Activated naive CD4-positive, alpha-beta T cell treated with anti-CD3 and anti-CD28 coated beads, Interleukin-2, amount 50 U/mL, for 24 hours (primary cell): ENCODE measurements around the gene FAM89A.
A peak's percentile ranks its signal among the peaks of the same experiment; 100 is the strongest.
"Not testable (repeated sequence)": the region's sequence is repeated elsewhere in the genome, so short reads cannot be mapped to it uniquely, and the experiment has no call there.

ENCODE experiments used
- H3K27ac Mint-ChIP-seq: one replicate; pipeline ENCODE4 v1.8.0; 2021; ENCODE audit warnings: mild to moderate bottlenecking, mixed read lengths
- H3K27me3 Mint-ChIP-seq: one replicate; pipeline ENCODE4 v1.8.0; 2021; ENCODE audit warnings: mixed read lengths
- H3K36me3 Mint-ChIP-seq: one replicate; pipeline ENCODE4 v1.8.0; 2021; ENCODE audit warnings: mixed read lengths
- H3K4me1 Mint-ChIP-seq: one replicate; pipeline ENCODE4 v1.8.0; 2021; ENCODE audit warnings: mixed read lengths
- H3K4me3 Mint-ChIP-seq: one replicate; pipeline ENCODE4 v1.8.0; 2021; ENCODE audit warnings: mild to moderate bottlenecking, mixed read lengths
- H3K9me3 Mint-ChIP-seq: one replicate; pipeline ENCODE4 v1.8.0; 2021; ENCODE audit warnings: mixed read lengths

FAM89A gene

GRCh38 chr1:231064418-231064817 is 24.4 kb upstream of the FAM89A start:
- no peaks in the 10 kb centered on the region for H3K36me3 Mint-ChIP-seq
- H3K27me3 Mint-ChIP-seq, result no peaks in the 10 kb centered on the region
- no peak overlapping the region for H3K27ac Mint-ChIP-seq
- H3K9me3 Mint-ChIP-seq, result no peaks in the 10 kb centered on the region
- H3K4me3 Mint-ChIP-seq, result no peak overlapping the region
- H3K4me1 Mint-ChIP-seq, result no peaks in the 10 kb centered on the region

DNA sequence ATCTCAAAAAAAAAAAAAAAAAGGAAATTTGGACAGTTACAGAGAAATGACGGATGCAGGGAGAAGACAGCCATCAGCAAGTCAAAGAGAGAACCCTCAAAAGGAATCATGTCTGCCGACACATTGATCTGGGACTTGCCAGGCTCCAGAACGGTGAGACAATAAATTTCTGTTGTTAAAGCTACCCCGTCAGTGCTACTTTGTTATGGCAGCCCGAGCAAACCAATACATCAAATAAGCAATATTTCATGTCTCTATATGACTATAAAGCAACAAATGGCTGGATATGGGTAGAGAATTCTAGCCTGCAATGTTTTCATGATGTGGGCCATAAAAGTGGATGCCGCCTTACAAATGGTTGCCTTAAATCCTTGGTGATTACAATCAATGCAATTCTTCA is 23.3 kb upstream of the FAM89A start:
- H3K4me1 Mint-ChIP-seq, result no peaks in the 10 kb centered on the region
- H3K36me3 Mint-ChIP-seq, result no peaks in the 10 kb centered on the region
- no peak overlapping the region for H3K27ac Mint-ChIP-seq
- no peaks in the 10 kb centered on the region for H3K27me3 Mint-ChIP-seq
- H3K9me3 Mint-ChIP-seq, result no peaks in the 10 kb centered on the region
- H3K4me3 Mint-ChIP-seq, result no peak overlapping the region

GRCh38 chr1:231062500-231063270 is 22.6 kb upstream of the FAM89A start:
- Mint-ChIP-seq H3K27ac (no peak overlapping the region), H3K9me3 (no peaks in the 10 kb centered on the region), H3K4me3 (no peak overlapping the region), H3K27me3 (no peaks in the 10 kb centered on the region), H3K4me1 (no peaks in the 10 kb centered on the region), H3K36me3 (no peaks in the 10 kb centered on the region)

- Mint-ChIP-seq H3K27me3 (no peaks in the 10 kb centered on the region), H3K9me3 (no peaks in the 10 kb centered on the region), H3K27ac (no peak overlapping the region), H3K4me3 (no peak overlapping the region), H3K4me1 (no peaks in the 10 kb centered on the region), H3K36me3 (no peaks in the 10 kb centered on the region)
These were observed 19.6 kb upstream of the FAM89A start for GRCh38 chr1:231059566-231060193.

GRCh38 chr1:231058416-231059109 is 18.5 kb upstream of the FAM89A start:
- Mint-ChIP-seq H3K27me3 (no peaks in the 10 kb centered on the region), H3K4me1 (peaks cover under 1% of the 10 kb centered on the region), H3K27ac (no peak overlapping the region)

GRCh38 chr1:231057410-231057809 is 17.4 kb upstream of the FAM89A start:
- Mint-ChIP-seq H3K36me3 (peaks cover 1% of the 10 kb centered on the region), H3K27ac (no peak overlapping the region), H3K9me3 (no peaks in the 10 kb centered on the region), H3K4me3 (no peak overlapping the region), H3K27me3 (no peaks in the 10 kb centered on the region), H3K4me1 (peaks cover 10% of the 10 kb centered on the region)

More at GRCh38 chr1:231058416-231059109, 18.5 kb upstream of the FAM89A start:
- Mint-ChIP-seq H3K9me3 (no peaks in the 10 kb centered on the region), H3K36me3 (no peaks in the 10 kb centered on the region), H3K4me3 (no peak overlapping the region)

- no peak overlapping the region for H3K4me3 Mint-ChIP-seq
- H3K27ac Mint-ChIP-seq, result no peak overlapping the region
- H3K4me1 Mint-ChIP-seq, result peaks cover 10% of the 10 kb centered on the region
- no peaks in the 10 kb centered on the region for H3K9me3 Mint-ChIP-seq
- no peaks in the 10 kb centered on the region for H3K27me3 Mint-ChIP-seq
- H3K36me3 Mint-ChIP-seq, result peaks cover 1% of the 10 kb centered on the region
These were observed 15.2 kb upstream of the FAM89A start for GRCh38 chr1:231055271-231055670.

DNA sequence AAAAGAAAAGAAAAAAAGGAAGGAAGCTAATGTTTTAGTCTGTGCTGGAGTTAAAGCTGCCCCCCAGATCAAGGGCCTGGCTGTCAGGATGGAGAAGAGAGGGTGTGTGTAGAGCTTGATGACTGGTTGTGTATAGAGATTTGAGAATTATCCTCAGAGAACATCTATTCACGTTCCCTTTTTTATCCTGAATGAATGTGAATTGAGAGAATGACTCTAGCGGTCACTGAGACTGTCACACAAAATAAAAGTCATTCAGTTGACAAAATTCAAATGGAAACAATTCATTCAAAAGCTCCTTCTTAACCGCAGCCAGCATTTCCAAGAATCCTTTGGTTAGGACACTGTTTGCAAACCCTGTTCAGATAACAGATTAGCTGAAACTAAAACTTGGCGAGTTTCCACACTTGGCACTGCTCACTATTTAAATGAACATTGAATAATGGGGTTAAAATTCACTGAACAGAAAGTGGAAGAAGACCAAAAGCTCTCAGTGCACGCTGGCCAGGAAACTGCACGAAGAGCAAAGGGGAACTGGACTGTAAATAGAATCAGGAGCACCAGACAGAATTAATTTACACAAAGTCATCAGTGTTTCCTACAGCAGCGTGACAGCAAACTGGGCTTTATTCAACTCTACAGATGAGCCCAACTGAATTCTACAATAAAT is 13.6 kb upstream of the FAM89A start:
- Mint-ChIP-seq H3K9me3 (no peaks in the 10 kb centered on the region), H3K27me3 (no peaks in the 10 kb centered on the region), H3K27ac (peak overlapping the region; percentile 35), H3K4me1 (peaks cover 10% of the 10 kb centered on the region), H3K4me3 (no peak overlapping the region), H3K36me3 (peaks cover 1% of the 10 kb centered on the region)

GRCh38 chr1:231052777-231053176 is 12.7 kb upstream of the FAM89A start:
- Mint-ChIP-seq H3K4me1 (peaks cover 10% of the 10 kb centered on the region), H3K27ac (peak overlapping the region; percentile 23), H3K36me3 (peaks cover 1% of the 10 kb centered on the region), H3K4me3 (no peak overlapping the region), H3K9me3 (no peaks in the 10 kb centered on the region), H3K27me3 (peaks cover under 1% of the 10 kb centered on the region)

DNA sequence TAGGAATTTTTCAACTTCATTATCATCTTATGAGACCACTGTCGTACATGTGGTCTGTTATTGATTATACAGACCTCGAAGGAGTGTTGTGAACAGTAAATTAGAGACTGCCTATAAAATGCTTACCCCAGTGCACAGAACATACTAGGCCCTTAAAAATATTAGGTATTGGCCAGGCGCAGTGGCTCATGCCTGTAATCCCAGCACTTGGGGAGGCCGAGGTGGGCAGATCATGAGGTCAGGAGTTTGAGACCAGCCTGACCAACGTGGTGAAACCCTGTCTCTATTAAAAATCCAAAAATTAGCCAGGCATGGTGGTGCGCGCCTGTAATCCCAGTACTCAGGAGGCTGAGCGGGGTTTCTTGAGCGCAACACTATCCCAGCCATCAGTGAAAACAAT is 10.9 kb upstream of the FAM89A start:
- not testable (repeated sequence) for H3K4me3 Mint-ChIP-seq, H3K27me3 Mint-ChIP-seq, H3K27ac Mint-ChIP-seq, H3K36me3 Mint-ChIP-seq, H3K9me3 Mint-ChIP-seq
- peaks cover 10% of the 10 kb centered on the region for H3K4me1 Mint-ChIP-seq

GRCh38 chr1:231050395-231050794 is 10.3 kb upstream of the FAM89A start:
- Mint-ChIP-seq H3K27me3 (peaks cover 3% of the 10 kb centered on the region), H3K9me3 (no peaks in the 10 kb centered on the region), H3K36me3 (peaks cover 1% of the 10 kb centered on the region), H3K27ac (no peak overlapping the region), H3K4me1 (peaks cover 12% of the 10 kb centered on the region), H3K4me3 (no peak overlapping the region)

DNA sequence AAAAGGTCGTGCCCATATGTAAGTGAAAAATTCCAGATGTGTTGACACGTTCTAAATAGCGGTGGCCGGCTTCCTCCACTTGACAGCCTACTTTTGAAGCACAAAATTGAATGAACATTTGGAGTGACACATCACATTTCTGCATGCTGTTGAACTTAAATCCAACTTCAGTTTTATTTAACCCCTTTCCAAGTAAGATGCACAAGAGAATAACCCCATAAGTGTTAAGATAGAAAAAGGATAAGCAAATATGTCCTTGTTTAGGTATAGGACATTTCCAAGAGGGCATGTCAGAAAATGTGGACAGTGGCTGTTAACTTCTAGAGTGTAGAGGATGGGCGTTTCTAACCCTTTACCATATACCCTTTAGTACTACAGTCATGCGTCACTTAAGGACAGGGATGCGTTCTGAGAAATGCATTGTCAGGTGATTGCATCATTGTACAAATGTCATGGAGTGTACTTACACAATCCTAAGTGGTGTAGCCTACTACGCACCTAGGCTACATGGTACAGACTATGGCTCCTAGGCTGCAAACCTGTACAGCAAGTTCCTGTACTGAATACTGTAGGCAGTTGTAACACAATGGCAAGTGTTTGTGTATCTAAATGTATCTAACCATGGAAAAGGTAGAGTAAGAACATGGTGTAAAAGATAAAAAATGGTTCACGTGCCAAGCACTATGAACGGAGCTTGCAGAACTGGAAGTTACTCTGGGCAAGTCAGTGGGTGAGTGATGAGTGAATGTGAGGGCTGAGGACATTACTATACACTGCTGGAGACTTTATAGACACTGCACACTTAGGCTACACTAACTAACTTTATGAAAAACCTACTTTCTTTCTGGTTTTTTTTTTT is 9.3 kb upstream of the FAM89A start:
- Mint-ChIP-seq H3K27me3 (peaks cover 3% of the 10 kb centered on the region), H3K27ac (no peak overlapping the region), H3K4me3 (no peak overlapping the region), H3K36me3 (peaks cover 1% of the 10 kb centered on the region), H3K9me3 (no peaks in the 10 kb centered on the region), H3K4me1 (peaks cover 16% of the 10 kb centered on the region)

- not testable (repeated sequence) for H3K9me3 Mint-ChIP-seq, H3K4me3 Mint-ChIP-seq, H3K27me3 Mint-ChIP-seq, H3K36me3 Mint-ChIP-seq, H3K27ac Mint-ChIP-seq
- H3K4me1 Mint-ChIP-seq, result peaks cover 14% of the 10 kb centered on the region
These were observed 8.4 kb upstream of the FAM89A start for GRCh38 chr1:231048419-231048818.

DNA sequence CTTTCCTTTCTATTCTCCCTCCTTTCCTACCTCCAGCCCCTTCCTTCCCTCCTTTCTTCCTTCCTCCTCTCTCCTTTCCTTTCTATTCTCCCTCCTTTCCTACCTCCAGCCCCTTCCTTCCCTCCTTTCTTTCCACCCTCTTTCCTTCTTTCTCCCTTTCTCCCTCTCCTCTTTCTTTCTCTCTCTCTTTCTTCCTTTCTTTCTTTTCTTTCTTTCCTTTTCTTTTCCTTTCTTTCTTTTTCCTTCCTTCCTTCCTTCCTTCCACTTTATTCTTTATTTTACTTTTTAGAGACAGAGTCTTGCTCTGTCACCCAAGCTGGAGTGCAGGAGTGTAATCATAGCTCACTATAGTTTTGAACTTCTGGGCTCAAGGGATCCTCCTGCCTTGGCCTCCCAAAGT is 7.5 kb upstream of the FAM89A start:
- not testable (repeated sequence) for H3K36me3 Mint-ChIP-seq, H3K27ac Mint-ChIP-seq, H3K27me3 Mint-ChIP-seq

More for the DNA sequence above, 7.5 kb upstream of the FAM89A start:
- not testable (repeated sequence) for H3K9me3 Mint-ChIP-seq, H3K4me3 Mint-ChIP-seq, H3K4me1 Mint-ChIP-seq
